Bronchial smooth muscle cell (primary cell): ENCODE measurements around the gene IFNA5. TPM values are rescaled to one million over a fixed set of nuclear protein-coding genes. Genes with fewer than 3 reads are reported as not detected.

Experiments used
- total RNA-seq: library from RNA; depleted of rRNA; stranded (reverse); fragments of >200 nt; gene quantifications from 2 replicates; pipeline ENCODE4 v1.2.1, GENCODE V29; 2014

The IFNA5 gene
- 0.09 and 0.16 TPM in 2 replicates for total RNA-seq

DNA sequence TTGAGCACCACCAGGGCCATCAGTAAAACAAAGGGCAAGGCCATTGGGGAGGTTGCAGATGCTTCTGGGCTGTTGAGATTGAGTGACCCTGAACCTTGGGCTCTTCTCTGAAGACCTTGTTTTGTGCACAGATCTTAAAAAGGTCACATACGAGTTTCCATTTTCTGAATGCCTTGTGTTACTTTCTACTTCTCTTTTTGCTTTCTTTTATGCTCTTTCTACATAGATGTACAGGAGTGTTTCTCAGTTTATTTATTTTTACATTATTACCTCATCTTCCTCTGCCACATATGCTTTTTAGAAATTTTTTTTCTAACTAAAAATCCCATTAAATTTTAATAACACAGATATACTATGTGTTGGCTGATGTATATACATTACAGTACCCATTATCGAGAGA is at the start of gene IFNA5:
IFNA5 (minus strand) TSS at position 101 of the 400 bp plus-strand sequence; CDS start at position 44, 57 bp downstream.

DNA sequence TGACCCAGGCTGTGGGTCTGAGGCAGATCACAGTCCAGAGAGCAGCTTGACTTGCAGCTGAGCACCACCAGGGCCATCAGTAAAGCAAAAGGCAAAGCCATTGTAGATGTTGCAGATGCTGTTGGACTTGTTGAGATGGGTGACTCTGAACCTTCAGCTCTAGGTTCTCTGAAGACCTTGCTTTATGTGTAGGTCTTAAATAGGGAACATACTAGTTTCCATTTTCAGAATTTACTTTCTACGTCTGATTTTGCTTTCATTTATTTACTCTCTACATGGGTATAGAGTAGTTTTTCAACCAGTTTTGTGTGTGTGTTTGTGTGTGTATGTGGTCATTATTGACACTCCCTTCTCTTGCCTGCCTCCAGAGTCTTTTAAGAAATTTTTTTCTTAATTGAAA is 45.7 kb upstream of the IFNA5 start, which contains the start of gene IFNA6:
IFNA6 (minus strand) TSS at position 101 of the 400 bp plus-strand sequence; CDS start at position 101, 0 bp downstream.

GRCh38 chr9:21334701-21335632 is 29.9 kb upstream of the IFNA5 start, which contains the start of gene KLHL9:
KLHL9 (minus strand) TSS chr9:21335404; CDS start chr9:21334859, 545 bp downstream.

Other genes starting within 250 kb of the IFNA5 start
- not detected in 2 replicates for gene IFNB1, start 227.4 kb downstream of the IFNA5 start, total RNA-seq
- 0.09 TPM in 1 of 2 replicates, not detected in the other for gene IFNW1, start 163.5 kb downstream of the IFNA5 start, total RNA-seq
- gene IFNA21, start 138.7 kb downstream of the IFNA5 start, total RNA-seq: not detected in 2 replicates
- not detected in 2 replicates for gene IFNA4, start 117.7 kb downstream of the IFNA5 start, total RNA-seq
- gene IFNA7, start 103.1 kb downstream of the IFNA5 start, total RNA-seq: not detected in 2 replicates
- gene IFNA10, start 98.2 kb downstream of the IFNA5 start, total RNA-seq: not detected in 2 replicates
- not detected in 2 replicates for gene IFNA16, start 88.0 kb downstream of the IFNA5 start, total RNA-seq
- gene IFNA17, start 77.1 kb downstream of the IFNA5 start, total RNA-seq: not detected in 2 replicates
- not detected in 2 replicates for gene IFNA14, start 65.3 kb downstream of the IFNA5 start, total RNA-seq
- 28.8 and 35.0 TPM in 2 replicates for gene KLHL9, start 30.1 kb upstream of the IFNA5 start, total RNA-seq
- not detected in 2 replicates for gene IFNA6, start 45.6 kb upstream of the IFNA5 start, total RNA-seq
- gene IFNA13, start 62.7 kb upstream of the IFNA5 start, total RNA-seq: not detected in 2 replicates
- not detected in 2 replicates for gene IFNA2, start 80.1 kb upstream of the IFNA5 start, total RNA-seq
- not detected in 2 replicates for gene IFNA8, start 103.8 kb upstream of the IFNA5 start, total RNA-seq
- gene IFNA1, start 135.1 kb upstream of the IFNA5 start, total RNA-seq: not detected in 2 replicates
- 1.5 and 3.8 TPM in 2 replicates for gene IFNE, start 177.0 kb upstream of the IFNA5 start, total RNA-seq